Nephron progenitor cell (in vitro differentiated cells): Measurements from ENCODE around the gene ATP5F1D.

ENCODE experiments used
- DNase-seq: peaks from one replicate; pipeline ENCODE4 v3.0.0; 2021
- H3K27ac Mint-ChIP-seq: 2 replicates; pipeline ENCODE4 v1.8.0; 2021; ENCODE audit warnings: mild to moderate bottlenecking, moderate library complexity, mixed read lengths
- H3K27me3 Mint-ChIP-seq: 2 replicates; pipeline ENCODE4 v1.8.0; 2021; ENCODE audit warnings: mild to moderate bottlenecking, low read depth, mixed read lengths; ENCODE audit not compliant: poor library complexity
- H3K36me3 Mint-ChIP-seq: 2 replicates; pipeline ENCODE4 v1.8.0; 2021; ENCODE audit warnings: low read depth, mixed read lengths
- H3K4me1 Mint-ChIP-seq: 2 replicates; pipeline ENCODE4 v1.8.0; 2021; ENCODE audit warnings: mixed read lengths
- H3K4me3 Mint-ChIP-seq: 2 replicates; pipeline ENCODE4 v1.8.0; 2021; ENCODE audit warnings: mild to moderate bottlenecking, moderate library complexity, mixed read lengths
- H3K9me3 Mint-ChIP-seq: 2 replicates; pipeline ENCODE4 v1.8.0; 2021; ENCODE audit warnings: mild to moderate bottlenecking, moderate library complexity, mixed read lengths
- TF ChIP-seq, protein P1 (sequence below): fragments of 200-600 bp; sonication (generic); IDR thresholded peaks from 2 replicates; pipeline ENCODE4 v1.5.0; 2021; ENCODE audit warnings: antibody characterized with exemption

ATP5F1D gene

DNA sequence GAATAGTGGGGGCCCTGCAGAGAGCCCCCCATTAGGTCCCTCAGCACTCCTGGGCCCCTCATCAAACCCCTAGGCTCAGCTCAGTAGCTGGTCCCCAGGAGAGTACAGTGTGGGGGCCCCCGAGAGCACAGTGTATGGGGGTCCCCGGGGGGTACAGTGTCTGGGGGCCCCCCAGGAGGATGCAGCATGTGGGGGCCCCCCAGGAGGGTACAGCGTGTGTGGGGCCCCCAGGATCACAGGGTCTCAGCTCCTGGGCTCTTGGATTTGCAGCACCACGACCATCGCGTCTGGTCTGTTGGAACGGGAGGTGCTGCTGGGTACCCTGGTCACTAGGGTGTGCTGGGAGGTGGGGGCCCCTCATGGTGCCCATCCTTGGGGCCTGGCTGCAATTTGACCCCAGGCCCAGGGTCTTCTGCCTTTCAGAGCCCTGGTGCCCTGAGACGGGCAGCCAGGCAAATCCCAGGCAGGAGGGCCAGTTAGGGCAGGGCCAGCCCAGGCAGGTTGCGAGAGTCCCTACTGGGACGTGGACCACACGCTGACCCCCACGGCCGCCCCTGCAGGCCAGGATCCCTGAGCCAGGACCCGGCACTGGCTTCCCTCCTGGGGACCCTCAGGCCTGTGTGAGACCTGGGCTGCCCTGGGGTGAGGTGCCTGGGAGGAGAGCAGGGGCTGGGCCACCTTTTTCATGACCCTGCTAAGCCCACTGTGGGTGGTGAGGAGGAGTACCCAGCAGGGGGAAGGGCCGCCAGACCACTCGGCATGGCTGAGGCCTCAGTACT lies 17.3 kb upstream of the ATP5F1D start:
- Mint-ChIP-seq H3K27me3 (no peaks in the 10 kb centered on the region), H3K4me3 (no peak overlapping the region), H3K27ac (no peak overlapping the region), H3K9me3 (no peaks in the 10 kb centered on the region), H3K36me3 (peaks cover 5% of the 10 kb centered on the region), H3K4me1 (no peaks in the 10 kb centered on the region)
- TF ChIP-seq, protein P1, sequence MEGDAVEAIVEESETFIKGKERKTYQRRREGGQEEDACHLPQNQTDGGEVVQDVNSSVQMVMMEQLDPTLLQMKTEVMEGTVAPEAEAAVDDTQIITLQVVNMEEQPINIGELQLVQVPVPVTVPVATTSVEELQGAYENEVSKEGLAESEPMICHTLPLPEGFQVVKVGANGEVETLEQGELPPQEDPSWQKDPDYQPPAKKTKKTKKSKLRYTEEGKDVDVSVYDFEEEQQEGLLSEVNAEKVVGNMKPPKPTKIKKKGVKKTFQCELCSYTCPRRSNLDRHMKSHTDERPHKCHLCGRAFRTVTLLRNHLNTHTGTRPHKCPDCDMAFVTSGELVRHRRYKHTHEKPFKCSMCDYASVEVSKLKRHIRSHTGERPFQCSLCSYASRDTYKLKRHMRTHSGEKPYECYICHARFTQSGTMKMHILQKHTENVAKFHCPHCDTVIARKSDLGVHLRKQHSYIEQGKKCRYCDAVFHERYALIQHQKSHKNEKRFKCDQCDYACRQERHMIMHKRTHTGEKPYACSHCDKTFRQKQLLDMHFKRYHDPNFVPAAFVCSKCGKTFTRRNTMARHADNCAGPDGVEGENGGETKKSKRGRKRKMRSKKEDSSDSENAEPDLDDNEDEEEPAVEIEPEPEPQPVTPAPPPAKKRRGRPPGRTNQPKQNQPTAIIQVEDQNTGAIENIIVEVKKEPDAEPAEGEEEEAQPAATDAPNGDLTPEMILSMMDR, result no peak
- no peak for DNase-seq

DNA sequence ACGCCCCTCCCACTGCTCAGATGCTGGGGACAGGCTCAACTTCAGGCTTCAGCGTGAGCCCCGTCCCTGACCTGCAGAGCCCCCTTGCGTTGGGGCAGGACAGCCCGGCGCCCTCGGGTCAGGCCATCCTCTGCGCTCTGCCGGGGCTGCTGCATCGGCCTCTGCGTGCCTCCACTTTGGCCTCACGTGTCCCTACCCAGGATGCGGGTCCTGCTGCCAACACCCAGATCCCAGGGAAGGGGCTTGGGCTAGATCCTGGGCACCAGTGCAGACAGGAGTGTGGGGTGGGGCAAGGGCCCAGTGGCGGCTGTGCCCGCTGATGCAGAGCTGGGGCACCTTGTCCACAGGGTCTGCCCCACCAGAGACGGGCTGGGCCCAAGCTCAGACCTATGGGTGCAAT lies 16.7 kb upstream of the ATP5F1D start:
- no peak overlapping the region for H3K4me3 Mint-ChIP-seq

DNA sequence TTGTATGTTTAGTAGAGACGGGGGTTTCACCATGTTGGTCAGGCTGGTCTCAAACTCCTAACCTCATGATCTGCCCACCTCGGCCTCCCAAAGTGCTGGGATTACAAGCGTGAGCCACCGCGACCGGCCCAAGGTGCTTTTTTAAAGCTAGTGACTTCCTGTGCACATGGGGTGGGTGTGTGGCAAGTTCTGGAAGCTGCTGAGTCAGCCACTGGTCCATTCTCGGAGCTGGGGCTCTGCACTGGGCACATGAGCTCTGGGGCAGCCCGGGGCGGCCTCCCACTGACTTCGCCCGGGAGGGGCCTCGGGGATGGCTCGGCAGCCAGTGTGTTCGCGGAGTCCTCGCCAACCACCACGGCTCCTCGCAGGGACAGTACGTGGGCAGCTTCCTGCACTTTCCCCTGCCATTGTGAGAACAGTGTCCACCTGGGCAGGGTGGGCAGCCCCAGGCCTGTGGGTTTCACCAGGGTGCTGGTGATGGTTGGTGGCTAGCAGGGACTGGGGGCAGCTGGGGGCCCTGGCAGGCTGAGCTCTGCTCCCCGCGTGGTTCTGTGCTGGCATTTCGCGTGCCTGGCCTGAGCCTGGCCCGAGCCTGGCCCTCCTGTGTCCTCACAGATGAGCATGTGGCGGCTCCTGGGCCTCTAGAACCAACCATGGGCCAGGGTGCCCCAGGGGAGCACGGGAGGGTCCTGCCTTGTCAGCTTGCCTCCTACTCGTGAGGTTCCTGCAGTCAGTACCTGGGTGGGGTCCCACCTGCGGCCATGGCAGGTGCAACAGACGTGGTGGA lies 15.9 kb upstream of the ATP5F1D start:
- H3K4me1 Mint-ChIP-seq, result no peaks in the 10 kb centered on the region
- no peaks in the 10 kb centered on the region for H3K9me3 Mint-ChIP-seq
- H3K4me3 Mint-ChIP-seq, result no peak overlapping the region
- peaks cover 5% of the 10 kb centered on the region for H3K36me3 Mint-ChIP-seq
- no peaks in the 10 kb centered on the region for H3K27me3 Mint-ChIP-seq
- TF ChIP-seq, protein P1, result no peak
- no peak for DNase-seq
- H3K27ac Mint-ChIP-seq, result no peak overlapping the region

More for the DNA sequence above, 16.7 kb upstream of the ATP5F1D start:
- Mint-ChIP-seq H3K9me3 (no peaks in the 10 kb centered on the region), H3K36me3 (peaks cover 5% of the 10 kb centered on the region), H3K27me3 (no peaks in the 10 kb centered on the region), H3K27ac (no peak overlapping the region), H3K4me1 (no peaks in the 10 kb centered on the region)
- DNase-seq, result no peak
- TF ChIP-seq, protein P1, result no peak

DNA sequence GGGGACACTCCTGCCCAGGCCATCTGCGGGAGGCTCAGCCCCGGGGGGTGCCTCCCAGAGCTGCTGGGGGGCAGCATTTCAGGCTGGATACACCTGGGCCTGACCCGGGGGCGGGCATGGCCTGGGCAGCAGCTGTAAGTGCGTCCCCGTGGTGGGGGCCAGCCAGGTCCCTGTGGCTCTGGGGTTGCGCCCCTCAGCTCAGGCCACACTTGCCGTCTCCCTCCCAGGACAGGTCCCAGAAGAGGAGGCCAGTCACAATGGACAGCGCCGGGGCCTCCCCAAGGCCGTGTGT lies 15.4 kb upstream of the ATP5F1D start:
- H3K9me3 Mint-ChIP-seq, result no peaks in the 10 kb centered on the region
- TF ChIP-seq, protein P1, result no peak
- no peaks in the 10 kb centered on the region for H3K4me1 Mint-ChIP-seq
- peaks cover 5% of the 10 kb centered on the region for H3K36me3 Mint-ChIP-seq
- H3K4me3 Mint-ChIP-seq, result no peak overlapping the region
- no peak overlapping the region for H3K27ac Mint-ChIP-seq
- DNase-seq, result no peak
- H3K27me3 Mint-ChIP-seq, result no peaks in the 10 kb centered on the region

DNA sequence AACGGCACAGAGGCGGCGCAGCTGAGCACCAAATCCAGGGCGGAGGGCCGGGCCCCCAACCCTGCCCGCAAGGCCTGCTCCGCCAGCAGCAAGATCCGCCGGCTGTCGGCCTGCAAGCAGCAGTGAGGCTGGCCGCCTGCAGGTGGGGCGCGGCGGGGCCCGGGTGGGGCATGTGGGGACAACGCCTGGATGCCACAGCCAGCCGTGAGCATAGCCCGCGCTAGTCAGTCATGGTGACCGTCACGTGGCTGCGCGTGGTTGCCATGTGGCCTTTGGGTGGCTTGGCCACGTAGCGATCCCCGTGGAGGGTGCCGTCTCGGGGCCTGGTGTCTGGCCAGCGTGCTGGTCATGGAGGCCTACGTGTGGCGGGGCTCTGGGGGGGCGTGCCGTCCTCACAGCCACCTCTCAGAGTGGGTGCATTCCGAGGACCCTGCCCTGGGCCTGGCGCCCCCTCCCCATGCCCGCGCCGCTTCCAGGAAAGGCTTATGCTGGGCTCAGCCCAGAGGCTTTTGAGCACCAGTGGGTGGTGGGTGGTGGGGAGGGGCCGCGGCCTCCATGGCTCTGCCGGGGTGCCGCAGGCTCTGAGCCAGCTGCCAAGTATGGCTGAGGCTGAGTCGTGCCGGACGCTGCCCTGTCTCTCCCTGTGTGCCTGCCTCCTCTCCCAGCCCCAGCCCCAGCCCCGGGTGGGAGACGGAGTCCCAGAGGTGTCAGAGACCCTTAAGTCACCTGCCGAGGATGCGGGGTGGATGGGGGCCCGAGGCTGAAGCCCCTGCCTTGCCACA lies 14.8 kb upstream of the ATP5F1D start:
- H3K36me3 Mint-ChIP-seq, result peaks cover 5% of the 10 kb centered on the region
- H3K9me3 Mint-ChIP-seq, result no peaks in the 10 kb centered on the region
- TF ChIP-seq, protein P1, result no peak
- no peak for DNase-seq
- H3K27me3 Mint-ChIP-seq, result no peaks in the 10 kb centered on the region
- H3K4me1 Mint-ChIP-seq, result peaks cover 5% of the 10 kb centered on the region
- no peak overlapping the region for H3K4me3 Mint-ChIP-seq
- H3K27ac Mint-ChIP-seq, result no peak overlapping the region
